ENCODE results near the gene ATXN7L3B. TPM values are rescaled to one million over a fixed set of nuclear protein-coding genes. Genes with fewer than 3 reads are reported as not detected.

The ATXN7L3B gene
- total RNA-seq, 2 experiments from 2014 or later = 19.8 to 19.9 TPM

- Mint-ChIP-seq H3K4me1 (ENCODE audit: low read depth) (no peaks in the 10 kb centered on the region), H3K36me3 (ENCODE audit: low read depth) (no peaks in the 10 kb centered on the region), H3K27me3 (ENCODE audit: low read depth) (peaks cover 4% of the 10 kb centered on the region), H3K9me3 (no peaks in the 10 kb centered on the region), H3K27ac (no peak overlapping the region), H3K4me3 (no peak overlapping the region)
- DNase-seq = no peak
- CTCF ChIA-PET = interaction anchor here (0.7 kb wide), 1 partner anchor 32 kb away, joined by 3 read pairs; no protein-coding TSS in a partner anchor
- intact Hi-C loops (cut with micrococcal nuclease) = no loop called here
Measured at GRCh38 chr12:74563927-74564326, 26.3 kb downstream of the ATXN7L3B start.

DNA sequence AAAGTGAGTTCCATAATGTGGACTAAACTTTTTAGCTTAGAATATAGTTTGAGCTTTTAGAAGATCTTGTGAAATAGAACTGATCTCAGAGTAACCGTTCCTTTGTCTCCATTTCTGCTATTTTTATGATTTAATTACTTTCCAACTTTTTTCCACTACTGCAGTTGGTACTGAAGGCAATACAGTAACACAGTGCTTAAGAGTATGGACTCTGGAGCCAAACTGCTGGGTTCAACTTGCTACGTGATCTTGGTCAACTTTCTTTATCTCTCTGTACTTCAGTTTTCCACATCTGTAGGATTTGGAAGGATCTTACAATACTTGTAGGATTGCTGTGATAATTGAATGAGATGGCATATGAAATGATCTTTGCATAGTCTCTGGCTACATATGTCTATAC, 40.9 kb downstream of the ATXN7L3B start:
- Mint-ChIP-seq H3K27ac (no peak overlapping the region), H3K9me3 (no peaks in the 10 kb centered on the region), H3K4me3 (no peak overlapping the region), H3K27me3 (ENCODE audit: low read depth) (peaks cover 9% of the 10 kb centered on the region), H3K4me1 (ENCODE audit: low read depth) (no peaks in the 10 kb centered on the region), H3K36me3 (ENCODE audit: low read depth) (no peaks in the 10 kb centered on the region)
- intact Hi-C loops (cut with micrococcal nuclease) = no loop called here
- CTCF ChIA-PET = no interaction called here
- DNase-seq = no peak

GRCh38 chr12:74579446-74579845, 41.8 kb downstream of the ATXN7L3B start:
- H3K4me1 Mint-ChIP-seq (ENCODE audit: low read depth) = no peaks in the 10 kb centered on the region
- no peak overlapping the region for H3K4me3 Mint-ChIP-seq
- no peak overlapping the region for H3K27ac Mint-ChIP-seq
- no peaks in the 10 kb centered on the region for H3K9me3 Mint-ChIP-seq
- intact Hi-C loops (cut with micrococcal nuclease) = no loop called here
- CTCF ChIA-PET = no interaction called here
- no peaks in the 10 kb centered on the region for H3K36me3 Mint-ChIP-seq (ENCODE audit: low read depth)
- peaks cover 9% of the 10 kb centered on the region for H3K27me3 Mint-ChIP-seq (ENCODE audit: low read depth)
- DNase-seq = no peak

DNA sequence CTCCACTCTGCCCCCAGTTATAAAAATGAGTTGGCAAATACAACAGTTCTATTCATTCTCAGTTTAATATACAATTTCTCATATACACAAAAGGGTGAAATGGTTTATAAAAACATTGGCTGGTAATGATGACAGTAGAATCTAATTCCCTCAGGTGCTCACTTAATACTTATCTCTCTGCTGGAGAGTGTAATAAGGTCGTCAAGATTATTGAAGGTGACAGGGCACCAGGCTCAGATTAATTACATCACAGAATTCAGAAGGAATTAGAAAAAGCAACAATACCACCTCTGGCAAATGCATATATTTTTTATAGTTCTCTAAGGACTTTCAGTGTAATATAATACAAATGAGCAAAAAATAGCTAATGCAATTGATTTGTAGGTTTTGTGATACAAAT, 42.3 kb downstream of the ATXN7L3B start:
- CTCF ChIA-PET = no interaction called here
- DNase-seq = no peak
- Mint-ChIP-seq H3K4me3 (no peak overlapping the region), H3K4me1 (ENCODE audit: low read depth) (no peaks in the 10 kb centered on the region), H3K36me3 (ENCODE audit: low read depth) (no peaks in the 10 kb centered on the region), H3K27ac (no peak overlapping the region), H3K9me3 (no peaks in the 10 kb centered on the region), H3K27me3 (ENCODE audit: low read depth) (peaks cover 9% of the 10 kb centered on the region)
- intact Hi-C loops (cut with micrococcal nuclease) = no loop called here

DNA sequence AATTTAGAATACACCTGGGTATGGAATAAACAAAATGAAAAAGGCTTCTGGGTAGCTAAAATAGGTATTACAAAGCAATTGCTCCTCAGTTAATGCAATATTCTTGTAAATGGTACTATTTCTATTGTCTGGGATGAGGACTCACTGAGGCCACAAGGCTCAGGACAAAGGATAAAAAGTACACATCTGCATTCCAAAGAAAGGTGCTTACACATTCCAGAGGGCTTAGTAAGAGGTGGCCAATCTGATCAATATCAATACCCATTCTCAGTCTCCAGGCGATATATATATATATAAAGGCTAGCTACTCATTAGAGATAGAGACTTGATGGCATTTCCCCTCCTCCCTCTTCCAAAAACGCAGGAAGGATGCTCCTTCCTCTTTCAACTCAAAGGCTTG, 43.8 kb downstream of the ATXN7L3B start:
- Mint-ChIP-seq H3K36me3 (ENCODE audit: low read depth) (no peaks in the 10 kb centered on the region), H3K27me3 (ENCODE audit: low read depth) (peaks cover 9% of the 10 kb centered on the region), H3K9me3 (no peaks in the 10 kb centered on the region), H3K4me3 (no peak overlapping the region), H3K27ac (no peak overlapping the region), H3K4me1 (ENCODE audit: low read depth) (no peaks in the 10 kb centered on the region)
- CTCF ChIA-PET = no interaction called here
- no peak for DNase-seq
- intact Hi-C loops (cut with micrococcal nuclease) = no loop called here

DNA sequence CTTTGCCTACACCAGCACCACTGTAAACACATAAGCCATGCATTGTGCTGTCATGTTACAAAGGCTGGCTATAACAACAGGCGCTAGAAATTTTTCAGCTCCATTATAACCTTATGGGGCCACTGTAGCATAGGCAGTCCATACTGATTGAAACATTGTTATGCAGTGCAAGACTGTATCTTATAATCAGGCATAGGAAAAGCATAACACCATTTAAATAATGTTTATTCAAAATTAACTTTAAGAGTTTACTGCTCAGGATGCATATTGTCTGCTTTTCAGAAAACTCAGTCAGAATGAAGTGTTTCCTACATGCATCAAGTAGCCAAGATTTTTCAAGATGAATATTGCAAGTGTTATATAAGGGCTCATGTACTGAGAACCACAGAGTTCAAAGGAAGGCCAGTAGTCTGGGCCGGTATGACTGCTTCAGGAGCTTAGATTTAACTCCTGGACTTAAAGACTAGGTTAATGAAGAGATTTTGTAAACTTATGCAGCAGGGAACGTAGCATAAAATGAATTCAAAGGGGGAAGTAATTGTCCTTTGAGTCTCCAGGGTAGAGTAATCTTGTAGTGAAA, 46.9 kb downstream of the ATXN7L3B start:
- Mint-ChIP-seq H3K4me1 (ENCODE audit: low read depth) (no peaks in the 10 kb centered on the region), H3K27me3 (ENCODE audit: low read depth) (peaks cover 4% of the 10 kb centered on the region), H3K36me3 (ENCODE audit: low read depth) (no peaks in the 10 kb centered on the region), H3K4me3 (no peak overlapping the region), H3K9me3 (peaks cover 1% of the 10 kb centered on the region), H3K27ac (no peak overlapping the region)
- intact Hi-C loops (cut with micrococcal nuclease) = no loop called here
- CTCF ChIA-PET = no interaction called here
- DNase-seq = no peak

DNA sequence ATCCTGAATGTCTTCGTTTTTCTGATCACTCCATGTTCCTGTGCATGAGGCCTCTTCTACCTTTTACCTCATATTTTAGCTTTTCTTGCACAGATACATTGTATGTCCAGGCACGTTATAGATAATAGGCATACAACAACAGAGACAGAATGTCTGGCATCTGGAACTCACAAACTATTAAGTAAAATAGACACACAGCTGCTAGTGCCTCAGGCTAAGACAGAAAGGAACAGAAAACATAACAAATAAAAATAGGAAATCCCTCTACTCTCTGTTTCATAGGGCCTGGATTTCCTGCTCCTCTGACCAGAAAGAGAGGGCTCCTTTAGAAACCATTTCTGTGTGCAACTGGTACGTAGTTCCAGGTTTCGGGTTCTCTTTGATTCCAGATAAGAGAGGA, 48.6 kb downstream of the ATXN7L3B start:
- Mint-ChIP-seq H3K9me3 (peaks cover 1% of the 10 kb centered on the region), H3K36me3 (ENCODE audit: low read depth) (no peaks in the 10 kb centered on the region), H3K27ac (no peak overlapping the region), H3K27me3 (ENCODE audit: low read depth) (no peaks in the 10 kb centered on the region), H3K4me3 (no peak overlapping the region), H3K4me1 (ENCODE audit: low read depth) (no peaks in the 10 kb centered on the region)
- no peak for DNase-seq
- CTCF ChIA-PET = interaction anchor here (0.6 kb wide), 1 partner anchor 1115 kb away, joined by 3 read pairs; no protein-coding TSS in a partner anchor
- intact Hi-C loops (cut with micrococcal nuclease) = no loop called here
